NCI-H1436 treated with DMSO at 0.1 percent for 48 hours (cell line): ENCODE data around the gene DYNLT4.
A peak's percentile ranks its signal among the peaks of the same experiment; 100 is the strongest.
"Not testable (repeated sequence)": the region's sequence is repeated elsewhere in the genome, so short reads cannot be mapped to it uniquely, and the experiment has no call there.

Experiments
- DNase-seq: peaks from one replicate; lab custom pipeline; 2025; lab: John Stamatoyannopoulos, UW

Gene DYNLT4

DNA sequence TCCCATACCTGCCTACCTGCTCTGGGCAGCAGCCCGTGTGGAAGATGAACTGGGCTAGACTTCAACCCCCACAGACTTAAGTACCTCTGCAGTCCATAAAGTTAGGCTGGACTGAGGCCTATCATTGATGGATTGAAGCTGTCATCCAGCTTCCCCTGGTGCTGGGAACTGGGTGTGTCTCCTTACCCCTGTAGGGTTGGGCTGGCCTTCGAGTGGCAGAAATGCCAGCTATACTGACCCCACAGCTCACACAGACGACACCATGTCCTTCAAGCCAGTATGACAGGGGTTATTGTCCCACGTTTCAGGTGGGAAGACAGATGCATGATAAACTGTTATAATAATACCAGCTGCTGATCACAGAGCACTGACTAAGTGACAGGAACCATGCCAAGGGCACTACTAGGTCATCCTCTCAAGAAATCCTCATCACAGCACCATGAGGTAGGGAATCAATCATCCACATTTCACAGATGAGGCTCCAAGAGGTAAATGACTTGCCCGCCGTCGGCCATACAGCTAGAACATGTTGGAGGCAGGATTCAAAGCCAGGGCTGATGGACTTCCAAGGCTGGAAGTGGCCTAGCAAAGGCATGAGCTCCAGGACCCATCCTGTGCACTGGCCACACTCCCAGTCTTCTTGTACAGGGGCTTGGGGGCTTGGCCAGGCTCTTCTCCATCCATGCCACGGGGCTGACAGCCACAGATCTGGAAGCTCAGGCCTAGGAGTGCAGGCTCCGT is 18.9 kb downstream of the DYNLT4 start, which contains the start of gene BEST4:
Gene BEST4, minus strand, starts transcription at position 51 of the 741 bp plus-strand sequence. CDS start 465 bp downstream, outside the sequence.
- DNase-seq, result no peak

DNA sequence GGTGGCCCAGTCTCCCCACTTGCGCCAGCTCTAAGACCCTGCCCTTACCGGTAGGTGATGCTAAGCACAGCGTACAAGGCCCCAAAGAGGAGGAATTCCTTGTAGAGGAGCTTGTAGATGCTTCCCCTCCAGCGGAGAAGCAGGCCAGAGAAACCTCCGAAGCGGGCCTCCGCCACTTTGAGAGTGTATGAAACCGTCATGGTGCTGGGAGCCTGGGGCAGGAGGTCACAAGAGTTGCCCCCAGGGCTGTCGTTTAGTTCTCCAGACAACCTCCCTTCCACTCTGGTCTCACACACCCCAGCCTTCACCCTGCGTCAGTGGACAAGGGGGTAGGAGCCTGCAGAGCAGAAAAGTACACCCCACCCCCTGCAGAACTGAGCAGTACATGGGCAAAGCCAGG is 19.6 kb downstream of the DYNLT4 start:
- DNase-seq, result no peak

DNA sequence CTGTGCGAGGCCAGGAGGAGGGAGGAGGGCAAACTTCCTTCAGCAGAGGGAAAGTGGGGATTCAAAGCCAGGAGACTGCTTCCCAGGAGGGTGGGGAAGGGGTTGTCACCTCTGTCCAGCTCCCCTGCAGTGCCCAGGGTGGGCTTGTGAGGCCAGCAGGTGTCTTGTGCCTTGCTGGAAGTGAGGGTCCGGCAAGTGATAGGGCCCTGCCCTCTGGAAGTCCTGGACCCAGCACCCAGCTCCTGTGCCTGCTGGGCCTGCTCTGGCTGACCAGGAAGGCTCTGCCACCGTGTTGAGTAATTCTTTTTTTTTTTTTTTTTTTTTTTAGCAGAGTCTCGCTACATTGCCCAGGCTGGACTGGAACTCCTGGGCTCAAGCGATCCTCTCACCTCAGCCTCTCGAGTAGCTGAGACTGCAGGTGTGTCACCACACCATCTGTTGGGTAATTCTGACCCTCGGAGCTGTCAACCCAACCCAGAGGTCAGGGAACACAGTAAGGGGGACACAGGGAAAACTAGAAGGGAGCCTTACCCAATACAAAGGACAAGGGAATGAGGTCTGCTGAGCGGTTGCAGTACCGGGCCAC is 20.2 kb downstream of the DYNLT4 start:
- no peak for DNase-seq

DNA sequence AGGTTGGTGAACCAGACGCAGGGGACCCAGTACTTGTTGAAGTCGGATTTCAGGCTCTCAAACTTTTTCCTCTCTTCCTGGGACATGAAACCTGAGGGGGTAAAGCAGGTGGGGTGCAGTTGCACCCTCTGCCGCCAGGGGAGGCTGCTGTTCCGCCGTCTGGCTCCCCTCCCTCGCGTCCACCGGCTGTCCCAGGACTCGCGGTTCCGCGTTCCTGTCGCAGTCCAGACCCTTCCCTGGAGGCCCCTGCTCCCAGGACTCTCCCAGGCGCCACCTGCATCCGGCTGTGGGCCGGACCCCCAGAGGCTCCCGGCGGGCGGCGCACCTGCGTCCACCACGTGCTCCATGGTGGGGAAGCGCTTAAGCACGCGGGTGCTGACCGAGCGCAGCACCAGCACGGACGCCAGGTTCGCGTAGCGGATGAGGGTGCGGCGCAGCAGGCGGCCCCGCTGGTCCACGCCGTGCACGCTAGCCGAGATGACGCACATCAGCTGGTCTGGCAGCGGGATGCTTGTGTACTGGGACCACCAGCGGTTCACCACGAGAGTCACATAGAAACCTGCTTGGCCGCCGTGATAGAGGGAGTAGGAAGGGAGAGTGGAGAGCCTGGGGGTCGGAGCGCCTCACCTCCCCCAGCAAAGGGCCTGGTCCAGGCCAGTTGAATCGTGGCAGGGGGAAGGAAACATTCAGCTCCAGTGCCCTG is 20.9 kb downstream of the DYNLT4 start:
- DNase-seq, result no peak

DNA sequence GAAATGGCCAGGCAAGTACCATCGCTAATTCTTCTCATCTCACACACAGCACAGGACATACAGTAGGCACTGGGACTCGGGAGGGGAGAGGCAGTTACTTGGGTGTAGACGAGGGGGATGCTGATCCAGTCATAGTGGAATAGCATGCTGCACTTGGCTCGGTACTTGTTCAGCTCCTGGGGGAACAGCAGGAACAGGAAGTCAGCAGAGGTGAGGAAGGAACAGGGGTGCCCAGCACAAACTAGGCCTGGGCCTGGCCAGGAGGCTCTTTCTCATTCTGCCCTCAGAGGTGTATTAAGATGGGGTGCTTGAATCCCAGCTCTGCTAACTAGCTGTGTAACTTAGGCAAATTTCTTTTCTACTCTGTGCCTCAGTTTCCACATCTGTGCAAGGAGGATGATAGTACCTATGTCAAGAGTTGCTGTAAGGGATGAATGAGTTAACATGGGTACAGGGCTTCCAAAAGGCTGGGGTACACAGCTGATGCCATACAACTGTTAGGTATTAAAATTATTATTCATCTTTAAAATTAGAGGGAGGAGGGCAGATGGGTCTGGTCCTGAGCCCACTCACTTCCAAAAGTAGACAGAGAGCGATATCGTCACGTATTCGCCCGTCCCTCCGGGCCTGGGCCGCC is 21.5 kb downstream of the DYNLT4 start:
- DNase-seq, result no peak

DNA sequence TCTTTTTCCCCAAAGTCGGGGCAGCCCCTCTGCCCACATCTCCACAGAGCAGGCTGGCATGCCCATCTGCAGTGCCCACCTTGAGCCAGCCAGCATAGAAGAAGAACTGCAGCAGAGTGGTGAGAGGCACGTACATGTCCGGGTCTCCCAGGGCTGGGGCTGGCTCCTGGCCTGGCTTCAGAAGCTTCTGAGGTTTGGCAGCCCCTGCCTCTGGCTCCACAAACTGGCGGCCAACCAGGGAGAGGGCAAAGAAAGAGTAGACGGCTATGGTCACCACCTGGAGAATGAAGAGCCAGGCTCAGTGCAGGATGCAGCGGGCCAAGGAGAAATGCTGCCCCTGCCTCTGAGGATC is 22.1 kb downstream of the DYNLT4 start:
- no peak for DNase-seq

DNA sequence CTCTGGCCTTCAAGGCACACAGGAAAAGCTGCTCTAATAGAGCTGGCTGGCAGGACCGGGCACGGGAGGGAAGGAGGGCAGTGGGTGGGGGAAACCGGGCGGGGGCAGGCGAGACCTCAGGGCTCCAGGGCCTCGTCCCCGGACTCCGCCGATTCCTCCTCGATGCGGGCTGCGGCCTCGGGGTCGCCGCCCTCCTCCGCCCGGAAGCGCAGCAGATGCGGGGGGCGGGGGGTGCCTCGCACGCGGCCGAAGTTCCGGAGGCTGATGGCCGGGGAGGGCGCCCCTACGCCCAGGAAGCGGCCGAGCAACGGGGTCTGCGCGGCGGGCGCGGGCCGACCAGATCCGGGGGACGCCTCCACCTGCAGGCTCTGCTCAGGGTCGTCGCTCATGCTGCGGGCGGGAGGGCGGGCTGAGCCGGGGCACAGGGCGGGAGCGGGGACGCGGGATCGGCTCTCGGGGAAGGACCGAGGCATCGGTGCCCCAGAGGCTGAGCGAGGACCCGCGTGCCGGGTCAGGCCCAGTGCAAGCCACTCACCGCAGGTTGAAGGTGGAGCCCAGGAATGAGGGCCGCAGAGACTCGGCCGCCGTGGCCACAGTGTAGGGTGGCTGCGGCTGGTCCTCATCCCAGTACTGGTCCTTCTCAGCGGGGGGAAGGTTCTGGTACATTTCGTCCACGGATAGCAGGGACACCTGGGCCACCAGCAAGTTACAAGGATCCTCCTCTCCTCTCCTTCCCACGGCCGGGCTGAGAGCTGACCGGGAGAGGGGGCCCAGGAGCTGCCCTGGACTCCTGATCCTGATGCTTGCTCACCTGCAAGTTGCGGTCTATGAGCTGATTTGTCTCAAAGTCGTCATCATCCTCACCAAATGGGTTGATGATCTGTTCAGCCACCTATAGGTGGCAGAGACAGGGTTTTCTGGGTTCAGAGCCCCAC is 22.8 kb downstream of the DYNLT4 start:
- no peak for DNase-seq

DNA sequence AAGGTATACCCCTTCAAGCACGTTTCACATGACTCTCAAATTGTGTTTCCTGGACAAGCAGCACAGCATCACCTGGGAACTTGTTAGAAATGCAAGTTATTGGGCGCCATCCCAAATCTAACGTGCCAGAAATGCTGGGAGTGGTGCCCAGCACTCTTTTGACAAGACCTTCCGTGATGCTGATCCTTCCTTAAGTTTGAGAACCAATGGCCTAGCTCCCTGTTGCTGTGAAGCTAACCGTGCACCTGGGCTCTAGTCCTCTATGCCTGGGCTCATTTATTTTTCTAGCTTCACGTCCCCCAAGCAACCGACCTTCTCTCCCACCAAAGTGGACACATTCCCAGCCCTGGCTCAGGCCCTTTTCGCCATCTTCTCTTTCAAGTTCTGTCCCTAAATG is 23.5 kb downstream of the DYNLT4 start:
- DNase-seq, result no peak

DNA sequence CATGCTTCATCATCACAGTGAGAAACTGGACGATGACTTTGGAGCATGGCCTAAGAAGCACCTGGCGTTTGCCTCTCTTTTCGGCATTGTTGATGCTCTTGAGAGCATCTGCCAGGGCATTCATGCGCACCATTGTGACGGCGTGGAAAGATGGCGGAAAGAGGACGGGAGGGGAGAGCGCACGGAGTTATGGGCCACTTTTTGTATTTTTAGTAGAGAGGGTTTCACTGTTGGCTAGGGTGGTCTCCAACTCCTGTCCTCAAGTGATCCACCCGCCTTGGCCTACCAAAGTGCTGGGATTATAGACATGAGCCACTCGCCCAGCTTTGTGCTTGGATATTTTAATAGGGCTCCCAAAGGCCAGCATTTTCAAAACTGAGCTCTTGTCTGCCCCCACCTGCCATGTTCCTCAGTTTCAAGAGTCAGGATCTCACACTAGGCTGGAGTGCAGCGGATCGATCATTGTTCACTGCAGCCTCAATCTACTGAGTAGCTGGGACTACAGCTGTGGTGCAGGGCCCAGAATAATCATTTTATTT is 26.5 kb downstream of the DYNLT4 start:
- DNase-seq, result no peak

DNA sequence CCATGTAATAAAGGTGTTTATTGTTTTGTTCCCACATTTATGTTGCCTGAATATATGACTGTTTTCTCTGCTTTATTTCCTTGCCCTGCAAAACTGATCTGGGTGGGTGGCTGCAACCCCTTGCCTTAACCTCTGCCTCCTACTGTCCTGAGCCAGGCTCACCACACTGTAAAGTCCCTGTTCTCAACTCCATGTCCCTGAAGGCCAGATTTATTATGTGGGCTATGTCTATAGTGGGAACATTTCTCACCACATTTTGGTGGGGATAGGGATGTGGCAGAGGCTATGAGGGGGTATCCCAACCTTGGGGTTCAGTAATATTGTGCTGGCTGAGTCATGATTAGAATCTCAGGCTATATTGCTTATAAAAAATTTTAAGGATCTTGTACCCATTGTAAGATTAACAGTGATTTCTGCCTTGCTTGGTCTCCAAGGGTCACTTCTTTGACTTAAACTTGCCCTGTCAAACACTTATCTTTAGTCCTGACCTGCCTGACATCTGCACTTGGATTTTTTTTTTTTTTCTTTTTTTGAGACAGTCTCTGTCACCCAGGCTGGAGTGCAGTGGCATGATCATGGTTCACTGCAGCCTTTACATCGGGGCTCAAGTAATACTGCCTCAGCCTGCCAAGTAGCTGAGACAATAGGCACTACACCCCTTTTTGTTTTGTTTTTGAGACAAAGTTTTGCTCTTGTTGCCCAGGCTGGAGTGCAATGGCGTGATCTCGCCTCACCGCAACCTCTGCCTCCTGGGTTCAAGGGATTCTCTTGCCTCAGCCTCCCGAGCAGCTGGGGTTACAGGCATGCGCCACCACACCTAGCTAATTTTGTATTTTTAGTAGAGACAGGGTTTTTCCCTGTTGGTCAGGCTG is 28.2 kb downstream of the DYNLT4 start:
- DNase-seq, result no peak

DNA sequence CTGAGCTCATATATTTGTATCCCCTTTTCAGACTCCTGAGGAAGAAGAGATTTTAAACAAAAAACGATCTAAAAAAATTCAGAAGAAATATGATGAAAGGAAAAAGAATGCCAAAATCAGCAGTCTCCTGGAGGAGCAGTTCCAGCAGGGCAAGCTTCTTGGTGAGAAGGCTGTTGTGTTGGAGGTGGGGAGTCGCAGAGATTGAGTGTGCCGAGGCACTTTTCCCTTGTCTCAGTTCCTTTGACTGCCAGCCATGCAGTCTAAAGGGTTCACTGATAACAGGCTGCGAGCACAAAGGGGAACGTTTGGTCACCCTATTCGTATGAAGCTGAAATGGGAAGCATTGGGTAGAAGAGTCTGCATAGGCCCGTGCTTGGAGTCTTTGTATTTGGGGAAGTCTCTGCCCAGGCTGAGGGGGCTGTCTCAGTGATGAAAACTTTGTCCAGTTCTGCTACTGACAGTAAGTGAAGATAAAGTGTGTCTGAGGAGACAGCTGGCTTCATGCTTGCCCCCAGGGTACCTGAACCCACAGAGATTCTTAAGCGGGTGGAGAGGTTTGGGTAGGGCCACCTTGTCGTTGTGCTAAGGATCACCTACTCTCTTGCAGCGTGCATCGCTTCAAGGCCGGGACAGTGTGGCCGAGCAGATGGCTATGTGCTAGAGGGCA is 29.0 kb downstream of the DYNLT4 start:
- no peak for DNase-seq

DNA sequence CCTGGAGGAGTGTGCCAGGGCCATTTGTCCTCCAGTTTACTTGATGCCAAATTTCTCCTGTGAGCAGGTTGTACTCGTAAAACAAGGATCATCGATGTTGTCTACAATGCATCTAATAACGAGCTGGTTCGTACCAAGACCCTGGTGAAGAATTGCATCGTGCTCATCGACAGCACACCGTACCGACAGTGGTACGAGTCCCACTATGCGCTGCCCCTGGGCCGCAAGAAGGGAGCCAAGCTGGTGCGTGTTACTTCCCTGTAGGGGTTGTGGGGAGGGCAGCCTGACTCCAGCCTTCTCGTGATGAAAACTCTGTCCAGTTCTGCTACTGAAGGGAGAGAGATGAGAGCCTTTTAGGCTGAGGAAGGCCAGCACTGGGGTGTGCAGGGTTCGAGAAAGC is 29.6 kb downstream of the DYNLT4 start:
- no peak for DNase-seq

DNA sequence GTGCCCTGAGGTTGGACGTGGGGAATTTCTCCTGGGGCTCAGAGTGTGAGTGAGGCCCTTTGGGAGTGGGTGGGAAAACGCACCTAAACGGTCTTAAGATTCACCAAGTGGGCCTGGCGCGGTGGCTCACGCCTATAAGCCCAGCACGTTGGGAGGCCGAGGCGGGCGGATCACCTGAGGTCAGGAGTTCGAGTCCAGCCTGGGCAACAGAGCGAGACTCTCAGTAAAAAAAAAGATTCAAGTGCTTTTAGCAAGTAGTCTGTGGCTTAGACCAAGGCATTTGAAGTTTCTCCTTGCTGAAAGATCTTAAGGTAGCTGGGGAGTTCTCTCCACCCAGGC is 30.5 kb downstream of the DYNLT4 start:
- no peak for DNase-seq

DNA sequence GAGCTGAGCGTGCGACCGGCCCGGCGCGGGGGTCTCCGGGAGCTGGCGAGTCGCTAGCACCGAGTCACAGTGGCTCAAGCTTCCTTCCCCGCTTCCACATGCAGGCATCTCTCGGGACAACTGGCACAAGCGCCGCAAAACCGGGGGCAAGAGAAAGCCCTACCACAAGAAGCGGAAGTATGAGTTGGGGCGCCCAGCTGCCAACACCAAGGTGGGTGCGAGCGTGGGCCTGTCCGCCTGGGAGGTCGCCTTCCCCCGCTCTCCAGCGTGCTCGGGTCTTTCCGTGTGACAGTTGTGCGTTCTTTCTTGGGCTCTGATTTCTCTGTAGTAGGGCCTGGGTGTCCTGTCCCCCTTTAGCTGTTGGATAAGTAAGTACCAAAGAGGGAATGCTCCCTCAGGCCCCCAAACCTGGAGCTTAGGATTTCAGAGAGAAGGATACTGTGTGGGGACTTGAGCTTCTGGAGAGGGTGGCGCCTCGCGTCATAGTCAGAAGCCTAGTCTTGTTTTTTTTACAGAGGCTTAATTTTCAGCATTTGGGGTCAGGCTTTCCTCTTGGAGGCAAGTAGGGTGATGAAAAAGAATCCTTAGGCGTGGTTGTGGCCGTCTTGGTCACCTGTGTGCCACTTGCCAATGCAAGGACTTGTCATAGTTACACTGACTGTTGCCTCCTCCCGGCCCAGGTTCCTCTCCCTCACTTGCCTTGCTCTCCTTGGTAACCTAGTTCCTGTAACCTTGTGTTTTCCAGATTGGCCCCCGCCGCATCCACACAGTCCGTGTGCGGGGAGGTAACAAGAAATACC is 31.0 kb downstream of the DYNLT4 start:
- no peak for DNase-seq

DNA sequence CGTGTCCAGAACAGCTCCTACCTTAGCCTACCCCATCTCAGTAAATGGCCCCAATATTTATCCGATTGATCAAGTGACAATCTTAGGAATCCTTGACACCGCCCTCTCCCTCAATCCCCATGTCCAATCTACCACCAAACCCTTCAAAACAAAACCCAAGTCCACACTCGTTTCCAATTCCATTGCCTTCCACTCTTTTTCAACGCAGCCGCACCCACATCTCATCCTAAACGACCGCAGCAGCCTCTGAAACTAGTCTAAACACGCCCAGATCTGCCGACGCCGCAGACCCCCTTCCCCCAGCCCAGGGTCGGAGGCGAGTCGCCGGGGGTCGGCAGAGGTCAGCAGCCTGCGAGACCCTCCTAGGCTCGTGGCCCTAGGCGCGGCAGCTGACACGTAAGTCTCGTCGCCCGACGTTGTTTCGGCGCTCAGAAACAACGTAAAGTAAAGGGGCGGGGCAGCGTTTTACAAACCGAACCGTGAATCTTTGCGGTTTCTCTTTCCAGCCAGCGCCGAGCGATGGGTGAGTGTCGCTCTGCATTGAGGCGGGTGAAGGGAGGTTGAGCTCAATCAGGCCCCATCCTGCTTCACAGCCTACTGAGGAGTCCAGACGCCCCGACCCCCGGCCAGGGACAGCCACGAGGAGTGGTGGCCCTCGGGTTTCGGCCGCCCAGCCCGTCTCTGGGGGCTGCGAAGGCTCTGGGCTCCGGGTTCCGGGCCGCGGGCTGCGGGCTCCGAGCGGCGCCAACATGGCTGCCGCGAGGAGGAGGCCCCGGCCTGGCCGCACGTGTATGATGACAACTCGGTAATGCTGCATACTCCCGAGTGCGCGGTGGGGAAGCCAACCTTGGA is 31.8 kb downstream of the DYNLT4 start, which contains the start of gene RPS8:
Gene RPS8, plus strand, starts transcription at position 463 of the 852 bp plus-strand sequence. Its CDS starts 57 bp downstream, at position 520.
- DNase-seq, result peak; percentile 57

DNA sequence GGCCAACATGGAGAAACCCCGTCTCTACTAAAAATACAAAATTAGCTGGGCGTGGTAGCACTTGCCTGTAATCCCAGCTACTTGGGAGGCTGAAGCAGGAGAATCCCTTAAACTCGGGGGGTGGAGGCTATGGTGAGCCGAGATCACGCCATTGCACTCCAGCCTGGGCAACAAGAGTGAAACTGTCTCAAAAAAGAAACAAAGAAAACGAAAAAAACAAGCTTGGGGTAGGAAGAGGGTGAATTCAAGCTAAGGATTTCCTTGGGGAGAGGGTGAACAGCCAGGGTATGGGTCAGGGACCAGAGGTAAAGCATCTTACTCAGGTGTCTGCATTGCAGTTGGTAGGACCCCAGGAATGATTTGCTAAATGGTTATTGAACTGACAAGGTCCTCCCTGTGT is 40.7 kb downstream of the DYNLT4 start:
- DNase-seq, result not testable (repeated sequence)

DNA sequence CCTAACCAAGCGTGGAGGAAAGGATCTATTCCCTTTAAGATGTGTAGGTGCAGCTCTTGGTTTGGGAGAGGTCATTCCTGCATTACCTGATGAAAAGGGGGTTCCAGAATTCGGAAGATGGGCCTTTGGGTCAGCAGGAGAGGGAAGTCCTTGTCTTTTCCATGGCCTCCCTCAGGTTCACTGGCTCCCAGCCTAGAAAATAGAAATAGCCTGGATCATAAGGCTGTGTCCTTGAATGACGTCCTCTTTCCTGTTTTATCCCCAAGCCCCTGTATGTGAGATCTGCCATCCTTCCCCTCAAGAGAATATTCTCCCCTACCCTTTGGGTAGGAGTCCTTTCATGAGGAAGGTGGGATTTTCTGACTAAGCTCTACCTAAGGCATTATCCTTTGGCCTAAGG is 46.3 kb downstream of the DYNLT4 start:
- DNase-seq, result no peak

DNA sequence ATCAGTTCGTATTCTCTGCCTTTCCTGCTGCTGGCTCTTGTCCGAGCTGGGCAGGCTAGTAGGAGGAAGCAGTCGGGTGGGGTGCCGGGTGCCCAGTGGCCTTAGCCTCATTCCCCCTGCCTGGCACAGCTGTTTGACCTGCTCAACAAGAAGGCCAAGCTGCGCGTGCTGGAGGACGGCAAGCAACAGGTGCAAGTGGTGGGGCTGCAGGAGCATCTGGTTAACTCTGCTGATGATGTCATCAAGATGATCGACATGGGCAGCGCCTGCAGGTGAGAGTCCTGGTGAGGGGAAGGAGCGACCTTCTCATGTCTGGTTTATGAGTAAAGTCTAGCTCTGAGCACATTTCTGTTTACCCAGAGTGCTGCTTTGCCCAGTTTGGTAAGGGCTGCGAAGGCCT is 48.1 kb downstream of the DYNLT4 start:
- no peak for DNase-seq
